Naive thymus-derived CD8-positive, alpha-beta T cell (primary cell): ENCODE results near the gene KRTAP3-3. TPM values are rescaled to one million over a fixed set of nuclear protein-coding genes. Genes with fewer than 3 reads are reported as not detected.
"Not testable (repeated sequence)": the region's sequence is repeated elsewhere in the genome, so short reads cannot be mapped to it uniquely, and the experiment has no call there.

Experiments
- ATAC-seq, 2 donors: fragments of 150-1000 bp; cut with Tn5 transposase in 1 of 2; sonication (Bioruptor Pico), chemical (Tn5 transposase) in 1 of 2; 1 replicate in 1 of 2; 2 replicates in 1 of 2; pipeline ENCODE4 v1.10.0; 2021; ENCODE audit warnings: mild to moderate bottlenecking in 2 of 2, moderate library complexity in 2 of 2
- POLR2A ChIA-PET: fragments of 350-600 bp; sonication (Branson Sonifier 250); formaldehyde crosslinking; loops from one replicate; lab custom pipeline; 2021; ENCODE audit warnings: antibody characterized with exemption; lab: Charles Lee
- DNase-seq, 10 donors: peaks; one replicate each; pipeline versions ENCODE4 v3.0.0 to v3.0.0-alpha.2; 2020 to 2022
- H3K27ac Mint-ChIP-seq, 10 donors: one replicate each; pipeline ENCODE4 v1.8.0; 2020 to 2022; ENCODE audit warnings: mild to moderate bottlenecking in 10 of 10, mixed read lengths in 10 of 10, moderate library complexity in 4 of 10, inconsistent platforms in 1 of 10
- H3K27me3 Mint-ChIP-seq, 5 donors: one replicate each; pipeline ENCODE4 v1.8.0; 2021 to 2022; ENCODE audit warnings: mixed read lengths in 5 of 5
- H3K36me3 Mint-ChIP-seq, 3 donors: one replicate each; pipeline ENCODE4 v1.8.0; 2020 to 2022; ENCODE audit warnings: mixed read lengths in 3 of 3, mild to moderate bottlenecking in 2 of 3, inconsistent platforms in 1 of 3
- H3K4me1 Mint-ChIP-seq, 4 donors: one replicate each; pipeline ENCODE4 v1.8.0; 2021 to 2022; ENCODE audit warnings: mixed read lengths in 4 of 4
- H3K4me3 Mint-ChIP-seq, 10 donors: one replicate each; pipeline ENCODE4 v1.8.0; 2020 to 2022; ENCODE audit warnings: mild to moderate bottlenecking in 10 of 10, mixed read lengths in 10 of 10, moderate library complexity in 6 of 10, inconsistent platforms in 1 of 10
- H3K9me3 Mint-ChIP-seq, 9 donors: one replicate each; pipeline ENCODE4 v1.8.0; 2020 to 2022; ENCODE audit warnings: mixed read lengths in 9 of 9, mild to moderate bottlenecking in 3 of 9, inconsistent platforms in 1 of 9, moderate library complexity in 1 of 9
- polyA plus RNA-seq, 3 donors: library from polyadenylated mRNA; unstranded; fragments of 300-500 nt; fragmentation: Illumina TruSeq; gene quantifications; one replicate each; pipeline ENCODE4 v1.2.3, GENCODE V29; 2021
- total RNA-seq, 8 experiments: library from RNA in 2 of 8; stranded (reverse) in 2 of 8; gene quantifications; one replicate each; pipeline ENCODE4 v1.2.3 and lab custom pipeline; 2021 to 2026

KRTAP3-3 gene
- total RNA-seq (not detected), polyA plus RNA-seq (not detected), total RNA-seq (lab: John Stamatoyannopoulos, UW) (0 reads per million in 6 experiments)

GRCh38 chr17:40993839-40994238 is at the start of gene KRTAP3-3:
Gene KRTAP3-3 (minus strand): TSS chr17:40994164. CDS start chr17:40994097, 67 bp downstream.
- peaks cover 0 to 7% (median 4%) of the 10 kb centered on the region in 3 donors for H3K36me3 Mint-ChIP-seq
- H3K9me3 Mint-ChIP-seq = no peaks in the 10 kb centered on the region
- ATAC-seq (no peak), DNase-seq (no peak)
- H3K4me1 Mint-ChIP-seq = peaks cover 0 to 2% (median 0%) of the 10 kb centered on the region in 4 donors
- no peak within 1 kb of the TSS for H3K27ac Mint-ChIP-seq
- peaks cover 28 to 54% (median 40%) of the 10 kb centered on the region in 5 donors for H3K27me3 Mint-ChIP-seq
- POLR2A ChIA-PET = no interaction called here
- no peak within 1 kb of the TSS for H3K4me3 Mint-ChIP-seq

GRCh38 chr17:41042953-41043352 is 49.0 kb upstream of the KRTAP3-3 start:
- Mint-ChIP-seq H3K4me1 (peaks cover 0 to 5% (median 3%) of the 10 kb centered on the region in 4 donors), H3K4me3 (no peak overlapping the region), H3K27ac (no peak overlapping the region), H3K36me3 (peaks cover 0 to 5% (median 0%) of the 10 kb centered on the region in 3 donors), H3K27me3 (peaks cover 4 to 19% (median 10%) of the 10 kb centered on the region in 5 donors), H3K9me3 (peaks cover 2 to 24% (median 7%) of the 10 kb centered on the region in 9 donors)
- no peak for DNase-seq
- no peak for ATAC-seq
- POLR2A ChIA-PET = no interaction called here

- H3K27me3 Mint-ChIP-seq = peaks cover 0 to 17% (median 4%) of the 10 kb centered on the region in 5 donors
- H3K27ac Mint-ChIP-seq, H3K4me1 Mint-ChIP-seq, ATAC-seq, DNase-seq, H3K4me3 Mint-ChIP-seq, POLR2A ChIA-PET, H3K36me3 Mint-ChIP-seq: not testable (repeated sequence)
- H3K9me3 Mint-ChIP-seq = peaks cover 2 to 24% (median 7%) of the 10 kb centered on the region in 9 donors
Observed at GRCh38 chr17:41040783-41041571, 47.0 kb upstream of the KRTAP3-3 start, which contains the start of gene KRTAP1-1. Gene KRTAP1-1 (minus strand): TSS chr17:41041450. CDS start chr17:41041397, 53 bp downstream.

GRCh38 chr17:41037853-41038350 is 43.9 kb upstream of the KRTAP3-3 start:
- ATAC-seq = no peak
- peaks cover 0 to 2% (median 0%) of the 10 kb centered on the region in 4 donors for H3K4me1 Mint-ChIP-seq
- H3K27me3 Mint-ChIP-seq = peaks cover 0 to 10% (median 2%) of the 10 kb centered on the region in 5 donors
- H3K36me3 Mint-ChIP-seq = no peaks in the 10 kb centered on the region
- peaks cover 0 to 9% (median 4%) of the 10 kb centered on the region in 9 donors for H3K9me3 Mint-ChIP-seq
- H3K27ac Mint-ChIP-seq = no peak overlapping the region
- POLR2A ChIA-PET = no interaction called here
- no peak for DNase-seq
- H3K4me3 Mint-ChIP-seq = no peak overlapping the region

GRCh38 chr17:41034346-41034935 is 40.5 kb upstream of the KRTAP3-3 start, which contains the start of gene KRTAP1-3:
Gene KRTAP1-3 (minus strand): TSS chr17:41034874. CDS start chr17:41034821, 53 bp downstream.
- not testable (repeated sequence) for DNase-seq
- peak within 1 kb of the TSS in 1 of 10 donors; percentile 7 for H3K27ac Mint-ChIP-seq

GRCh38 chr17:41029633-41030245 is 35.8 kb upstream of the KRTAP3-3 start, which contains the start of gene KRTAP1-4:
Gene KRTAP1-4 (minus strand): TSS chr17:41030195. CDS start chr17:41030078, 117 bp downstream.
- Mint-ChIP-seq H3K9me3 (no peaks in the 10 kb centered on the region), H3K4me3 (no peak within 1 kb of the TSS), H3K27me3 (peaks cover 0 to 23% (median 13%) of the 10 kb centered on the region in 5 donors), H3K36me3 (no peaks in the 10 kb centered on the region), H3K4me1 (peaks cover 0 to 8% (median 4%) of the 10 kb centered on the region in 4 donors), H3K27ac (no peak within 1 kb of the TSS)
- DNase-seq = no peak
- no peak for ATAC-seq
- POLR2A ChIA-PET = no interaction called here

More at GRCh38 chr17:41034346-41034935, 40.5 kb upstream of the KRTAP3-3 start, which contains the start of gene KRTAP1-3:
- H3K36me3 Mint-ChIP-seq, ATAC-seq, H3K4me3 Mint-ChIP-seq, POLR2A ChIA-PET, H3K4me1 Mint-ChIP-seq, H3K9me3 Mint-ChIP-seq: not testable (repeated sequence)
- H3K27me3 Mint-ChIP-seq = peaks cover 0 to 19% (median 3%) of the 10 kb centered on the region in 5 donors

- ATAC-seq = no peak
- H3K9me3 Mint-ChIP-seq = peaks cover 0 to 5% (median 0%) of the 10 kb centered on the region in 9 donors
- H3K27ac Mint-ChIP-seq = no peak within 1 kb of the TSS
- POLR2A ChIA-PET = no interaction called here
- H3K4me1 Mint-ChIP-seq = peaks cover 0 to 14% (median 5%) of the 10 kb centered on the region in 4 donors
- DNase-seq = no peak
- no peak within 1 kb of the TSS for H3K4me3 Mint-ChIP-seq
- peaks cover 0 to 21% (median 13%) of the 10 kb centered on the region in 5 donors for H3K27me3 Mint-ChIP-seq
- H3K36me3 Mint-ChIP-seq = no peaks in the 10 kb centered on the region
Observed at GRCh38 chr17:41026715-41027471, 32.9 kb upstream of the KRTAP3-3 start, which contains the start of gene KRTAP1-5. Gene KRTAP1-5 (minus strand): TSS chr17:41027208. CDS start chr17:41027155, 53 bp downstream.

- POLR2A ChIA-PET = no interaction called here
- peaks cover 0 to 5% (median 0%) of the 10 kb centered on the region in 9 donors for H3K9me3 Mint-ChIP-seq
- no peak overlapping the region for H3K27ac Mint-ChIP-seq
- H3K4me1 Mint-ChIP-seq = peaks cover 0 to 14% (median 5%) of the 10 kb centered on the region in 4 donors
- H3K27me3 Mint-ChIP-seq = peaks cover 0 to 14% (median 7%) of the 10 kb centered on the region in 5 donors
- DNase-seq = no peak
- H3K4me3 Mint-ChIP-seq = peak overlapping the region in 1 of 10 donors; percentile 3
- ATAC-seq = no peak
- peaks cover 0 to 5% (median 0%) of the 10 kb centered on the region in 3 donors for H3K36me3 Mint-ChIP-seq
Observed at GRCh38 chr17:41024697-41025096, 30.7 kb upstream of the KRTAP3-3 start.

GRCh38 chr17:41020336-41020735 is 26.4 kb upstream of the KRTAP3-3 start:
- H3K4me1 Mint-ChIP-seq = peaks cover 0 to 12% (median 5%) of the 10 kb centered on the region in 4 donors
- DNase-seq (no peak), ATAC-seq (no peak)
- peaks cover 0 to 5% (median 0%) of the 10 kb centered on the region in 9 donors for H3K9me3 Mint-ChIP-seq
- H3K27me3 Mint-ChIP-seq = peaks cover 0 to 10% (median 3%) of the 10 kb centered on the region in 5 donors
- POLR2A ChIA-PET = no interaction called here
- H3K4me3 Mint-ChIP-seq = no peak overlapping the region
- no peak overlapping the region for H3K27ac Mint-ChIP-seq
- H3K36me3 Mint-ChIP-seq = peaks cover 0 to 5% (median 0%) of the 10 kb centered on the region in 3 donors

- H3K9me3 Mint-ChIP-seq = peaks cover 0 to 5% (median 0%) of the 10 kb centered on the region in 9 donors
- peaks cover 0 to 5% (median 0%) of the 10 kb centered on the region in 3 donors for H3K36me3 Mint-ChIP-seq
- DNase-seq (no peak), ATAC-seq (no peak)
- POLR2A ChIA-PET = no interaction called here
- no peak overlapping the region for H3K4me3 Mint-ChIP-seq
- no peak overlapping the region for H3K27ac Mint-ChIP-seq
- H3K4me1 Mint-ChIP-seq = peaks cover 0 to 3% (median 0%) of the 10 kb centered on the region in 4 donors
- peaks cover 0 to 10% (median 2%) of the 10 kb centered on the region in 5 donors for H3K27me3 Mint-ChIP-seq
Observed at GRCh38 chr17:41019415-41019814, 25.5 kb upstream of the KRTAP3-3 start.

GRCh38 chr17:41018541-41018940 is 24.6 kb upstream of the KRTAP3-3 start:
- DNase-seq = no peak
- Mint-ChIP-seq H3K4me3 (no peak overlapping the region), H3K9me3 (peaks cover 0 to 5% (median 0%) of the 10 kb centered on the region in 9 donors), H3K4me1 (no peaks in the 10 kb centered on the region), H3K27ac (no peak overlapping the region), H3K27me3 (peaks cover 0 to 10% (median 2%) of the 10 kb centered on the region in 5 donors), H3K36me3 (peaks cover 0 to 5% (median 0%) of the 10 kb centered on the region in 3 donors)
- POLR2A ChIA-PET = no interaction called here
- ATAC-seq = no peak
